ENCODE measurements around the gene SPCS3.

DNA sequence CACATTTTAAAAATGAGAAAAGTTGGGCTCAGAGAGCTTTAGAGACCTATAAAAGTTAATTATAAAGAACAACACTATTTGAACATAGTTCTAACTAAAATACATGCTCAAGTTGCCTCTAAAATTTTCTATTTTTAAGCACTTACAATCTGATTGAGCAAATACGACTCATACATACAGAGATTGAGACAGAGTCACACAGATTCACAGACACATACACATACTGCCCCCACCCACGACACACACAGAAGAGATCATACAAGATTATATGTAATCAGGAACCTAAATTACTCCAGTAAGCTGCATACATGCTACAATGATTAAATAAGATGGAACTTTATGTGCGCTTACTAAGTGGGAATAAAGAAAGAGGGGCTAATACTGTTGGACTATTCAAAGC, 48.0 kb upstream of the SPCS3 start:
- TF ChIP-seq ZFP41 (tag by site-specific recombination; IDR thresholded peaks at IDR 0.05; ENCODE audit: borderline replicate concordance) (no peak), CTCF (tag by site-specific recombination; IDR thresholded peaks at IDR 0.05) (no peak), ZNF341 (tag by site-specific recombination; IDR thresholded peaks at IDR 0.05; ENCODE audit: low read depth) (no peak), ZNF24 (tag by site-specific recombination; IDR thresholded peaks at IDR 0.05) (no peak), ATF2 (tag by site-specific recombination; IDR thresholded peaks at IDR 0.05; ENCODE audit: low read depth) (no peak), KLF16 (tag by site-specific recombination; IDR thresholded peaks at IDR 0.05) (no peak), ZSCAN30 (tag by site-specific recombination; IDR thresholded peaks at IDR 0.05) (no peak), KLF1 (tag by site-specific recombination; IDR thresholded peaks at IDR 0.05) (no peak)
